Body of pancreas (tissue), 4 donors: ENCODE data around the gene LRRFIP2. TPM values are rescaled to one million over a fixed set of nuclear protein-coding genes. Genes with fewer than 3 reads are reported as not detected.

Experiments
- ATAC-seq: fragments of 150-250 bp; one replicate; pipeline ENCODE4 v1.9.1; 2016
- DNase-seq, 4 donors: peaks; one replicate each; pipeline ENCODE4 v3.0.0-alpha.2; 2019
- H3K27ac ChIP-seq, 4 donors: fragments of 200-600 bp; sonication (generic); 1 replicate in 3 of 4; 2 replicates in 1 of 4; pipeline versions ENCODE4 v1.5.1 to v1.6.1; 2016 to 2019; ENCODE audit warnings: mild to moderate bottlenecking in 1 of 4, mixed read lengths in 1 of 4, moderate library complexity in 1 of 4
- H3K27me3 ChIP-seq, 2 donors: fragments of 200-600 bp; sonication (generic); one replicate each; pipeline ENCODE4 v1.6.0; 2016; ENCODE audit warnings: mild to moderate bottlenecking in 1 of 2
- H3K36me3 ChIP-seq, 2 donors: fragments of 200-600 bp; sonication (generic); replicated peaks in 1 of 2; 2 replicates each; pipeline ENCODE4 v1.5.1; 2016; ENCODE audit warnings: low read depth in 2 of 2; ENCODE audit not compliant: insufficient read depth in 1 of 2
- H3K4me1 ChIP-seq: fragments of 200-600 bp; sonication (generic); one replicate; pipeline ENCODE4 v1.6.0; 2016
- H3K4me3 ChIP-seq, 2 donors: fragments of 200-600 bp; sonication (generic); 1 replicate in 1 of 2; 2 replicates in 1 of 2; pipeline ENCODE4 v1.5.1; 2016 to 2019
- H3K9me3 ChIP-seq, 3 donors: fragments of 200-600 bp; sonication (generic); 1 replicate in 2 of 3; 2 replicates in 1 of 3; pipeline ENCODE4 v1.5.1; 2016
- POLR2A ChIP-seq, 3 donors: fragments of 450-650 bp; IDR thresholded peaks; one replicate each; pipeline ENCODE4 v1.6.1; 2016; ENCODE audit warnings: antibody characterized with exemption in 3 of 3, mild to moderate bottlenecking in 2 of 3
- WGBS, 2 donors: methylation state at CpG; one replicate each; pipeline ENCODE4 v1.1.5; 2017; 5-methylcytosine and 5-hydroxymethylcytosine counted together
- intact Hi-C: fragments of 100-400 bp; cut with DNase I; formaldehyde crosslinking; loops from one replicate; pipeline ENCODE4 v1.15.1; 2023
- total RNA-seq, 2 donors: library from RNA; depleted of rRNA; stranded (reverse); fragments of >200 nt; gene quantifications; one replicate each; pipeline ENCODE4 v1.1.0, GENCODE V29; 2016
- TF ChIP-seq, protein P1 (sequence below), 7 experiments: fragments of 450-650 bp in 4 of 7; fragments of 200-600 bp in 3 of 7; sonication (generic) in 3 of 7; IDR thresholded peaks; one replicate each; pipeline ENCODE4 v1.5.1; 2016 to 2019; ENCODE audit warnings: antibody characterized with exemption in 7 of 7

Gene LRRFIP2
- total RNA-seq, 2 donors from 2014 or later = 23.4 to 56.6 TPM

DNA sequence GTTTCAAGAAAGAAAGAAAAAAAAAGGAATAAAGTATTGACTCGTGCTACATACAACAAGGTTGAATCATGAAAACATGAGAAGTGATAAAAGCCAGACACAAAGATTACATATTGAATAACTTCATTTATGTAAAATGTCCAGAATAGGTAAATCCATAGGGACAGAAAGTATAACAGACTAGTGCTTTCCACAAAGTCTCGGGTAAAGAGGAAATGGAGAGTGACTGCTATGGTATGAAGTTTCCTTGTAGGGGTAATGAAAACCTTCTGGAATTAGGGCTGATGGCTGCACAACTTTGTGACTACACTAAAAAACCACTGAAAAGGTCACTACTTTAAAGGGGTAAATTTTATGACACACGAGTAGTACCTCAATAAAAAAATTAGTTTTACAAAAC, 13.0 kb downstream of the LRRFIP2 start:
- no peak for ATAC-seq
- DNase-seq = no peak
- intact Hi-C loops = no loop called here
- Histone ChIP-seq H3K36me3 (no peaks in the 10 kb centered on the region), H3K27ac (no peak overlapping the region), H3K4me1 (no peaks in the 10 kb centered on the region), H3K4me3 (no peak overlapping the region), H3K9me3 (no peaks in the 10 kb centered on the region), H3K27me3 (no peaks in the 10 kb centered on the region)
- no peak for TF ChIP-seq POLR2A (IDR thresholded peaks at IDR 0.05)
- TF ChIP-seq, protein P1, sequence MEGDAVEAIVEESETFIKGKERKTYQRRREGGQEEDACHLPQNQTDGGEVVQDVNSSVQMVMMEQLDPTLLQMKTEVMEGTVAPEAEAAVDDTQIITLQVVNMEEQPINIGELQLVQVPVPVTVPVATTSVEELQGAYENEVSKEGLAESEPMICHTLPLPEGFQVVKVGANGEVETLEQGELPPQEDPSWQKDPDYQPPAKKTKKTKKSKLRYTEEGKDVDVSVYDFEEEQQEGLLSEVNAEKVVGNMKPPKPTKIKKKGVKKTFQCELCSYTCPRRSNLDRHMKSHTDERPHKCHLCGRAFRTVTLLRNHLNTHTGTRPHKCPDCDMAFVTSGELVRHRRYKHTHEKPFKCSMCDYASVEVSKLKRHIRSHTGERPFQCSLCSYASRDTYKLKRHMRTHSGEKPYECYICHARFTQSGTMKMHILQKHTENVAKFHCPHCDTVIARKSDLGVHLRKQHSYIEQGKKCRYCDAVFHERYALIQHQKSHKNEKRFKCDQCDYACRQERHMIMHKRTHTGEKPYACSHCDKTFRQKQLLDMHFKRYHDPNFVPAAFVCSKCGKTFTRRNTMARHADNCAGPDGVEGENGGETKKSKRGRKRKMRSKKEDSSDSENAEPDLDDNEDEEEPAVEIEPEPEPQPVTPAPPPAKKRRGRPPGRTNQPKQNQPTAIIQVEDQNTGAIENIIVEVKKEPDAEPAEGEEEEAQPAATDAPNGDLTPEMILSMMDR (IDR thresholded peaks at IDR 0.05) = no peak
- 90 to 91% methylated on average over 3 of the region's 3 CpGs for WGBS, 2 donors

DNA sequence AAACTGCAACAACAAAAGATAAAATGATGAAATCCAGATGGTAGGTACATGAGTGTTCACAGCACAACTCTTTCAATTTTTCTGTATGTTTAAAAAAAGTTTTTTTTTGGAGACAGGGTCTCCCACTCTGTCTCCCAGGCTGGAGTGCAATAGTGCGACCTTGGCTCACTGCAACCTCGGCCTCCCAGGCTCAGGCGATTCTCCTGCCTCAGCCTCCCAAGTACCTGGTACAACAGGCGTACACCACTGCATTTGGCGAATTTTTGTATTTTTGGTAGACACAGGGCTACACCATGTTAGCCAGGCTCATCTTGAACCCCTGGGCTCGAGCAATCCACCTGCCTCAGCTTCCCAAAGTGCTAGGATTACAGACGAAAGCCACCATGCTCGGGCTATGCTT, 18.6 kb downstream of the LRRFIP2 start:
- 95% methylated on average over 8 of the region's 8 CpGs for WGBS, 2 donors
- H3K4me3 ChIP-seq = no peak overlapping the region
- ATAC-seq = no peak
- TF ChIP-seq POLR2A (IDR thresholded peaks at IDR 0.05) = no peak
- no peaks in the 10 kb centered on the region for H3K36me3 ChIP-seq
- no peaks in the 10 kb centered on the region for H3K4me1 ChIP-seq
- DNase-seq = no peak
- intact Hi-C loops = no loop called here
- H3K27me3 ChIP-seq = no peaks in the 10 kb centered on the region
- no peak overlapping the region for H3K27ac ChIP-seq
- H3K9me3 ChIP-seq = no peaks in the 10 kb centered on the region

GRCh38 chr3:37154668-37155314, 19.6 kb downstream of the LRRFIP2 start:
- Histone ChIP-seq H3K27ac (no peak overlapping the region), H3K27me3 (no peaks in the 10 kb centered on the region), H3K4me3 (no peak overlapping the region), H3K4me1 (no peaks in the 10 kb centered on the region), H3K36me3 (no peaks in the 10 kb centered on the region), H3K9me3 (no peaks in the 10 kb centered on the region)
- WGBS, 2 donors = 75 to 89% methylated on average over 2 of the region's 2 CpGs
- no peak for TF ChIP-seq POLR2A (IDR thresholded peaks at IDR 0.05)
- TF ChIP-seq, protein P1 (IDR thresholded peaks at IDR 0.05) = no peak
- DNase-seq (no peak), ATAC-seq (no peak)
- intact Hi-C loops = no loop called here

- no peak overlapping the region for H3K4me3 ChIP-seq
- intact Hi-C loops = no loop called here
- no peaks in the 10 kb centered on the region for H3K36me3 ChIP-seq
- no peak overlapping the region for H3K27ac ChIP-seq
- H3K4me1 ChIP-seq = peaks cover 9% of the 10 kb centered on the region
- no peaks in the 10 kb centered on the region for H3K27me3 ChIP-seq
- ATAC-seq (no peak), DNase-seq (no peak)
- TF ChIP-seq POLR2A (IDR thresholded peaks at IDR 0.05) = no peak
- TF ChIP-seq, protein P1 (IDR thresholded peaks at IDR 0.05) = no peak
- 96 to 97% methylated on average over 1 of the region's 1 CpG for WGBS, 2 donors
- no peaks in the 10 kb centered on the region for H3K9me3 ChIP-seq
These were observed 23.8 kb downstream of the LRRFIP2 start for GRCh38 chr3:37150621-37151020.

GRCh38 chr3:37149257-37149656, 25.1 kb downstream of the LRRFIP2 start:
- ATAC-seq (no peak), DNase-seq (no peak)
- TF ChIP-seq POLR2A (IDR thresholded peaks at IDR 0.05) = no peak
- TF ChIP-seq, protein P1 (IDR thresholded peaks at IDR 0.05) = no peak
- WGBS, 2 donors = 78 to 95% methylated on average over 4 of the region's 4 CpGs
- peaks cover 21% of the 10 kb centered on the region for H3K4me1 ChIP-seq
- no peak overlapping the region for H3K27ac ChIP-seq
- no peaks in the 10 kb centered on the region for H3K9me3 ChIP-seq
- intact Hi-C loops = no loop called here
- no peaks in the 10 kb centered on the region for H3K36me3 ChIP-seq
- no peak overlapping the region for H3K4me3 ChIP-seq
- H3K27me3 ChIP-seq = no peaks in the 10 kb centered on the region
